Stimulated activated effector memory CD8-positive, alpha-beta T cell treated with anti-CD3 and anti-CD28 coated beads, Interleukin-12 subunit alpha, Interleukin-12 subunit beta, amount 100 ng/mL, for 72 hours (primary cell): ENCODE results near the gene RPS6KA2.
A peak's percentile ranks its signal among the peaks of the same experiment; 100 is the strongest.

ENCODE experiments used
- ATAC-seq: fragments of 150-1000 bp; cut with Tn5 transposase; 2 replicates; pipeline ENCODE4 v1.10.0; 2021
- DNase-seq, 2 donors: peaks; one replicate each; pipeline ENCODE4 v3.0.0; 2021 to 2022; ENCODE audit warnings: low spot score in 2 of 2
- H3K27ac Mint-ChIP-seq: one replicate; pipeline ENCODE4 v1.8.0; 2022; ENCODE audit warnings: mild to moderate bottlenecking, mixed read lengths
- H3K36me3 Mint-ChIP-seq: one replicate; pipeline ENCODE4 v1.8.0; 2022; ENCODE audit warnings: mild to moderate bottlenecking, mixed read lengths
- H3K4me1 Mint-ChIP-seq: one replicate; pipeline ENCODE4 v1.8.0; 2022; ENCODE audit warnings: mixed read lengths
- H3K4me3 Mint-ChIP-seq: one replicate; pipeline ENCODE4 v1.8.0; 2022; ENCODE audit warnings: mild to moderate bottlenecking, mixed read lengths
- H3K9me3 Mint-ChIP-seq: one replicate; pipeline ENCODE4 v1.8.0; 2022; ENCODE audit warnings: mixed read lengths

RPS6KA2 gene

DNA sequence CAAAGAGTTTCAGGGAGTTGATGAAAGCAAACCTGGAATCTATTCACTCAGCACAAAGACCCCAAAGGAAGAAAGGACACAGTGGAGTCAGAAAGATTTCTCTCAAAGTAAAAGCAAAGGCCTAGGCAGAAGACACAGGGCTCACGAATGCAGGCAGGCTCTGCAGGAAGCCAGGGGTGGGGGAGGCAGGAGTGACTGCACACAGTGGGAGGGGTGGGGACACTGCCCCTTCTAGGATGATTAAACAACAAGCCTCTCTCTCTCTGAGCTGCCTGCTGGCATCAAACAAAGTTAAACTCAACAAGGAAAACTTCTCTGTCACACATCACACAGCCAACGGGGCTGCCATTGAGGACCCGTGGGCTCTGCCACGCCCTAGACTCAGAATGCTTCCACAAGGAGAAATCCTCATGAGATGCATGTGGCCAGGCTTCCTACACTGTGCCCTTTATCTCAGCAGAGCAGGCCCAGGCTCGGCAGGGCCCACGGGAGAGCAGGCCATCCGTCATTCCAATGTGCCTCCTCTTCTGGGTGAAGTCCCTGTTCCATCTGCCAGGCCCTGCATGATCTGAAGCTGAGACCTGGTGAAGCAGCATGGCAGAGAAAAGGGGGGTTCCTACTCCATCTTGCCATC lies 110.7 kb downstream of the RPS6KA2 start:
- H3K36me3 Mint-ChIP-seq = no peaks in the 10 kb centered on the region
- H3K27ac Mint-ChIP-seq = no peak overlapping the region
- no peak overlapping the region for H3K4me3 Mint-ChIP-seq
- no peak for ATAC-seq
- H3K4me1 Mint-ChIP-seq = peaks cover 16% of the 10 kb centered on the region
- peaks cover under 1% of the 10 kb centered on the region for H3K9me3 Mint-ChIP-seq
- DNase-seq = no peak

DNA sequence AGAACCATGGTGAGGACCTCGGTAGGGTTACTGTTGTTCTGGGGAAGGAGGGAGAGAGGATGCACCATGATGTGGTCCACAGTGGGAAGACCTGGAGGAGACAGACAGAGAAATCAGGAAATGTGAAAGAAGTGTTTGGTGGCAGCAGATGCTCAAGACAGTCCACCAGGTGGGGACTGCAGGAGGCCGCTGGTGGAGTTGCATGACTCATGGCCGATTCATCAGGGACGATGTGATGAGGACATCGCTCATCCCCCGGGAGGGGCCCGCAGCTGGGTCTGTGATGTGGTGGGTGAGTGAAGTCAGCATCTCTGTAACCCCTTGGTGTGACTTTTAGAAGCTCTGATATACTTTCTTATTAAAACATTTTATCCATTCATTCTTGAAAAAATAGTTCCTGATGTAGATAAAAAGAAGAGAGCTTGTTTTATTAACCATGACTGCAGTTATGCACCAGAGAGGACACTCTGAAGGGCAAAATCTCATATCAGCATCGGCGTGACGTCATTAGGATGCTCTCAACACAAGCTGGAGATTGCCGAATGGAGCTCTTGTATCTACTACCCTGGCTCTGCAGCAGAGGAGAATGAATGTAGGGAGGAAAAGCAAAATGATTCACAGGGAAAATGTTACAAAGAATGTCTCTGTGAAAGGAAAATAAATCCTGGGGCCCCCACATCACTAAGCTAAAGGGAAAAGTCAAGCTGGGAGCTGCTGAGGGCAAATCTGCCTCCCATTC lies 111.8 kb downstream of the RPS6KA2 start:
- peaks cover 14% of the 10 kb centered on the region for H3K4me1 Mint-ChIP-seq
- H3K4me3 Mint-ChIP-seq = no peak overlapping the region
- ATAC-seq (peak; percentile 96), DNase-seq (no peak)
- no peaks in the 10 kb centered on the region for H3K9me3 Mint-ChIP-seq
- no peak overlapping the region for H3K27ac Mint-ChIP-seq
- no peaks in the 10 kb centered on the region for H3K36me3 Mint-ChIP-seq

GRCh38 chr6:166514196-166514595 lies 112.9 kb downstream of the RPS6KA2 start:
- Mint-ChIP-seq H3K4me1 (peaks cover 14% of the 10 kb centered on the region), H3K27ac (no peak overlapping the region), H3K9me3 (no peaks in the 10 kb centered on the region), H3K36me3 (no peaks in the 10 kb centered on the region), H3K4me3 (no peak overlapping the region)
- ATAC-seq (no peak), DNase-seq (no peak)

DNA sequence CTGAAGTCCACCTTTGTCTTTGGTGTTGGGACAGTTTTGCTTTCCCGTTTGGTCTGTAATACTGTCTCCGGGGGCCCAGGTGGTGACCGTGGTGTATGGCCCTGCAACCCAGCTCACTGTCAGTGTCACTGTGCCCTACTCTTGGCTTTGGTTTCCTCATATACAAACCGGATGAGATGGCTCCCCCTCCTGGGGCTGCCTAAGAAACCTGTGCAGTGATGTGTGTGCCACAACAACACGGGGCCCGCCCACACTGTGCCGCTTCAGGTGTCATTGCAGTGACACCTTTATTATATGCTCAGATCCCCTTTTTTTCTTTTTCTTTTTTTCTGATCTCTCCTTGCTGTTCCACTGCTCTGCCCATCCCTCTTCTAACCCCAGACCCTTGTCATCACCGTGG lies 114.5 kb downstream of the RPS6KA2 start:
- Mint-ChIP-seq H3K27ac (peak overlapping the region; percentile 33), H3K4me1 (peaks cover 17% of the 10 kb centered on the region), H3K9me3 (no peaks in the 10 kb centered on the region), H3K4me3 (no peak overlapping the region), H3K36me3 (no peaks in the 10 kb centered on the region)
- ATAC-seq (peak; percentile 82), DNase-seq (no peak)

- Mint-ChIP-seq H3K4me1 (peaks cover 21% of the 10 kb centered on the region), H3K36me3 (no peaks in the 10 kb centered on the region), H3K4me3 (no peak overlapping the region), H3K27ac (no peak overlapping the region), H3K9me3 (no peaks in the 10 kb centered on the region)
- no peak for DNase-seq
- ATAC-seq = no peak
Observed at GRCh38 chr6:166511316-166511715, 115.7 kb downstream of the RPS6KA2 start.

- Mint-ChIP-seq H3K4me3 (no peak overlapping the region), H3K36me3 (no peaks in the 10 kb centered on the region), H3K4me1 (peaks cover 14% of the 10 kb centered on the region), H3K27ac (no peak overlapping the region), H3K9me3 (no peaks in the 10 kb centered on the region)
- ATAC-seq (no peak), DNase-seq (no peak)
Observed at GRCh38 chr6:166509193-166509592, 117.9 kb downstream of the RPS6KA2 start.

GRCh38 chr6:166508726-166509125 lies 118.3 kb downstream of the RPS6KA2 start:
- Mint-ChIP-seq H3K9me3 (no peaks in the 10 kb centered on the region), H3K36me3 (no peaks in the 10 kb centered on the region), H3K4me1 (peaks cover 14% of the 10 kb centered on the region), H3K4me3 (no peak overlapping the region), H3K27ac (no peak overlapping the region)
- no peak for ATAC-seq
- no peak for DNase-seq

GRCh38 chr6:166507809-166508564 lies 119.1 kb downstream of the RPS6KA2 start:
- no peak overlapping the region for H3K4me3 Mint-ChIP-seq
- no peaks in the 10 kb centered on the region for H3K9me3 Mint-ChIP-seq
- no peak overlapping the region for H3K27ac Mint-ChIP-seq
- H3K4me1 Mint-ChIP-seq = peaks cover 13% of the 10 kb centered on the region
- ATAC-seq (no peak), DNase-seq (no peak)
- no peaks in the 10 kb centered on the region for H3K36me3 Mint-ChIP-seq

DNA sequence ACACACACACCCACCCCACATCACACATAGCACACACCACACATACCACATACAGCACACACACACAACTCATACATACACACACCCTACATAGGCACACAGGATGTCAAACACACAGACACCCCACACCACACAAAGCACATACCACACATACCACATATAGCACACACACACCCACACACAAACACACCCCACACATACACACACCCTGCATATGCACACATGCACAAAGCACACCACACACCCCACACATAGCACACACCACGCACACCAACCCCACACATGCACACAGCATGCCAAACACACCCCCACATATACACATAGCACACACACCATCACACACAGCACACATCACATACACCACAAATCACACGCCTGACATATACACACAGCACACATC lies 119.7 kb downstream of the RPS6KA2 start:
- no peaks in the 10 kb centered on the region for H3K36me3 Mint-ChIP-seq
- no peak overlapping the region for H3K4me3 Mint-ChIP-seq
- DNase-seq (no peak), ATAC-seq (no peak)
- no peaks in the 10 kb centered on the region for H3K9me3 Mint-ChIP-seq
- peaks cover 7% of the 10 kb centered on the region for H3K4me1 Mint-ChIP-seq
- no peak overlapping the region for H3K27ac Mint-ChIP-seq

DNA sequence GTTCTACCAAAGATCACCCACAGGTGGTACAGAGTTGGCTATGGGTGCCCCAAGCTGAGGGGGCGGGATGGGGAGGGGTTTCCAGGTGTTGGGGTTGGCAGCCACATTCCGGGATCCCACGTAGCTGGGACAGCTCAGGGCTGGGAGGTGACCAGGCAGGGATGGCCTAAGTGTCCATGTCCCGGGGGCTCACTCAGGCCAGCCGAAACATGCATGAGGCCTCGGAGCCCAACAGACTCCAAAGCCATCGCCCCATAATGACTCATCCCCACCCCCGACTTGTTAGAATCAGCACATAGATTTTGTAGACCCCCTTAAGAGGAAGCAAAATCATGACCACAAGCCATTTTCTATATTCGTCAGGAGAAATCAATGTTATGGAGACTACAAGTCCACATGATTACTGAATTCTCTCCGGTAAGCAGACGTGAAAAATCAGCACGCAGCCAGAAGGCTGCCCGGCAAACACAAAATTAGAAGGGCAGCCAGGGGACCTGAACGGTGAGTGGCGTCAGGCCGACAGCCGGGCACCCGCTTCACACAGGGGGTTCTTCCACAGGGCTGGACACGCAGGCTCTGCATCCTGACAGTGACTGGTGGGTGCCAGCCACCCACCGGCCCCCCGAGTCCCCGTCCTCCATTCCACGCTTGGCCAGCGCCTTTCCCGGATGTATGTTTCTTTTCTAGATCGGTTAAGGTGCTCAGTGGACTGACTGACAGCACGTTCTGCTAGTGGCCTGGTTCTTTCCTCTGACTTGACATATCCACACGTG lies 121.7 kb downstream of the RPS6KA2 start:
- ATAC-seq = no peak

GRCh38 chr6:166504100-166504499 lies 123.0 kb downstream of the RPS6KA2 start:
- H3K4me1 Mint-ChIP-seq = peaks cover 21% of the 10 kb centered on the region
- no peak for DNase-seq
- no peaks in the 10 kb centered on the region for H3K9me3 Mint-ChIP-seq
- H3K27ac Mint-ChIP-seq = no peak overlapping the region
- no peaks in the 10 kb centered on the region for H3K36me3 Mint-ChIP-seq
- no peak overlapping the region for H3K4me3 Mint-ChIP-seq
- ATAC-seq = no peak

More for the DNA sequence above, 121.7 kb downstream of the RPS6KA2 start:
- Mint-ChIP-seq H3K4me1 (peaks cover 9% of the 10 kb centered on the region), H3K27ac (peak overlapping the region; percentile 32), H3K9me3 (no peaks in the 10 kb centered on the region), H3K36me3 (no peaks in the 10 kb centered on the region), H3K4me3 (no peak overlapping the region)
- no peak for DNase-seq

GRCh38 chr6:166503167-166503744 lies 123.8 kb downstream of the RPS6KA2 start:
- DNase-seq (no peak), ATAC-seq (no peak)
- Mint-ChIP-seq H3K4me1 (peaks cover 28% of the 10 kb centered on the region), H3K9me3 (no peaks in the 10 kb centered on the region), H3K36me3 (no peaks in the 10 kb centered on the region), H3K27ac (no peak overlapping the region), H3K4me3 (no peak overlapping the region)

GRCh38 chr6:166502453-166502852 lies 124.6 kb downstream of the RPS6KA2 start:
- peaks cover 23% of the 10 kb centered on the region for H3K4me1 Mint-ChIP-seq
- H3K36me3 Mint-ChIP-seq = no peaks in the 10 kb centered on the region
- DNase-seq (no peak), ATAC-seq (no peak)
- no peaks in the 10 kb centered on the region for H3K9me3 Mint-ChIP-seq
- H3K4me3 Mint-ChIP-seq = no peak overlapping the region
- no peak overlapping the region for H3K27ac Mint-ChIP-seq

- Mint-ChIP-seq H3K4me1 (peaks cover 21% of the 10 kb centered on the region), H3K9me3 (no peaks in the 10 kb centered on the region), H3K36me3 (no peaks in the 10 kb centered on the region), H3K4me3 (no peak overlapping the region), H3K27ac (no peak overlapping the region)
- ATAC-seq (no peak), DNase-seq (no peak)
Observed at GRCh38 chr6:166501246-166501645, 125.8 kb downstream of the RPS6KA2 start.

GRCh38 chr6:166500246-166500645 lies 126.8 kb downstream of the RPS6KA2 start:
- H3K4me3 Mint-ChIP-seq = no peak overlapping the region
- peaks cover 22% of the 10 kb centered on the region for H3K4me1 Mint-ChIP-seq
- no peaks in the 10 kb centered on the region for H3K36me3 Mint-ChIP-seq
- DNase-seq (no peak), ATAC-seq (no peak)
- H3K27ac Mint-ChIP-seq = peak overlapping the region; percentile 90
- H3K9me3 Mint-ChIP-seq = no peaks in the 10 kb centered on the region
